Activated gamma-delta T cell treated with anti-CD3 and anti-CD28 coated beads, Interleukin-2, amount 50 U/mL, for 16 hours (primary cell): Measurements from ENCODE around the gene FXYD1.

Experiments
- DNase-seq: peaks from one replicate; pipeline ENCODE4 v3.0.0-alpha.2; 2020; ENCODE audit warnings: low read depth

Gene FXYD1

DNA sequence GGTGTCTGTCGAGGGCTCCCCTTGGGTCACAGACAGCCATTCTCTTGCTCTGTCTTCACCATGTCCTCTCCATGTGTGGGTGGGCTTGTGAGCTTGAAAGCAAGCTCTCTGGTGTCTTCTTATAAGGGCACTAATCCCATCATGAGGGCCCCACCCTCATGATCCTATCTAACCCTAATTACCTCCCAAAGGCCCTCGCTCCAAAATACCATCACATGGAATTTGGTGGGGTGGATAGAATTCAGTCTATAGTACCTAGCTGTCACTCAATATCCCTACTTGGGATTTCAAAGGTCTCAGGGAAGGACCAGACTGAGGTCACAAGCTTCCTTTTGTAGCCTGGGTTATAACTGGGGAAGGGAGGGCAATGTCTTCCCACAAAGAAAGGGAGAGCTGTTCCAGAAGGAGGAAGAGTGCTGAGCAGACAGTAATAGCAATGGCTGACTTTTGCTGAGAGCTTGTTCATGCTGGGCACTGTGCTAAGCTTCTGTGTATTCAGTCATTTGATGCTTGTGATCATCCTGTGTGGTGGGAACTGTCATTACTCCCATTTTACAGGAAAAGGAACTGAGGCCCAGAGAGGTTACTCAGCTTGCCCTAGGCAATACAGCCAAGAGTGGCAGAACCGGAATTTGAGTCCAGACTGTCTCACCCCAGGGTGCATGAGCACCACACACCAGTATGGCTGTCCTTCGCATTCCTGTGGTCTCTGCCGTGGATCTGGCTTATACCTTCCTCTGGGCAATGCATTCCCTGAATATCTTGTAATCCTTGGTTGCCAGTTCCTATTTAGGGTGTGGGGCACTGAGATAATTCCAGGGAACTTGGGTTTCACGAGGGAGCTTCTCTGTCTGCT lies 24.1 kb downstream of the FXYD1 start:
- no peak for DNase-seq

DNA sequence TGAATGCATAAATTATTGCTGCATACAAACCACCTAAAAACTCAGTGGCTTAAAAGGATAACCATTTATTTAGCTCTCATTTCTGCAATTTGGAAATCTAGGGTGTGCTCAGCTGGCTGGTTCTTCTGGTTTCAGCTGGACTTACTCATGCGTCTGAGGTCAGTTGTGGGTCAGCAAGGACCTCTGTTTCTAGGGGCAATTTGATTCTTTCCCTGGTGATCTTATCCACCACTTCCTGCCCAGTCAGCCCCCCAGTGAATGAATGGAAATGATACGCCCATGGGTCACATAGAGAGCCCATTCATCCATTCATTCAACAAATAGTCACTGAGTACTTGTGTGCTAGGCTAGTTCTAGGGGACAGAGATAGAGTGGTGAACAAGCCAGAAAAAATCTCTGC lies 25.8 kb downstream of the FXYD1 start:
- no peak for DNase-seq

DNA sequence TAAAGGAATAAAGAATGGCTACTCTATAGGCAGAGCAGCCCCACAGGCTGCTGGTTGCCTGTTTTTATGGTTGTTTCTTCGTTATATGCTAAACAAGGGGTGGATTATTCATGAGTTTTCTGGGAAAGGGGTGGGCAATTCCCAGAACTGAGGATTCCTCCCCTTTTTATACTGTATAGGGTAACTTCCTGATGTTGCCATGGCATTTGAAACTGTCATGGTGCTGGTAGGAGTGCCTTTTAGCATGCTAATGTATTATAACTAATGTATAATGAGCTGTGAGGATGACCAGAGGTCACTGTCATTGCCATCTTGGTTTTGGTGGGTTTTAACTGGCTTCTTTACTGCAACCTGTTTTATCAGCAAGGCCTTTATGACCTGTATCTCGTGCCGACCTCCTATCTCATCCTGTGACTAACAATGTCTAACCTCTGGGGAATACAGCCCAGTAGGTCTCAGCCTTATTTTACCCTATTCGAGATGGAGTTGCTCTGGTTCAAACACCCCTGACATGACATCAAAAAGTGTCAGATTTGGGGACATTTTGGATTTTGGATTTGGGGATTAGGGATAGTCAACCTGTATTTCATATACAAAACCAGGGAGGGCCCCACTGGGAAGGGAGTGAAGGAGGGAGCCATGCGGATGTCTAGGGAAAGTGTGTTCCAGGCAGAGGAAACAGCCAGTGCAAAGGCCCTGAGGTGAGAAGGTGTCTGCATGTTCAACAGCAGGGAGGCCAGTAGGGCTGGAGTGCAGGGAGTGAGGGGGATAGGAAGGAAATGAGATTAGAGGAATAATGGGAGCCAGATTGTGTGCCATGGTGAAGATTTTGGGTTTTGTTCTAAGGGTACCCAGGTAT lies 26.8 kb downstream of the FXYD1 start:
- no peak for DNase-seq

DNA sequence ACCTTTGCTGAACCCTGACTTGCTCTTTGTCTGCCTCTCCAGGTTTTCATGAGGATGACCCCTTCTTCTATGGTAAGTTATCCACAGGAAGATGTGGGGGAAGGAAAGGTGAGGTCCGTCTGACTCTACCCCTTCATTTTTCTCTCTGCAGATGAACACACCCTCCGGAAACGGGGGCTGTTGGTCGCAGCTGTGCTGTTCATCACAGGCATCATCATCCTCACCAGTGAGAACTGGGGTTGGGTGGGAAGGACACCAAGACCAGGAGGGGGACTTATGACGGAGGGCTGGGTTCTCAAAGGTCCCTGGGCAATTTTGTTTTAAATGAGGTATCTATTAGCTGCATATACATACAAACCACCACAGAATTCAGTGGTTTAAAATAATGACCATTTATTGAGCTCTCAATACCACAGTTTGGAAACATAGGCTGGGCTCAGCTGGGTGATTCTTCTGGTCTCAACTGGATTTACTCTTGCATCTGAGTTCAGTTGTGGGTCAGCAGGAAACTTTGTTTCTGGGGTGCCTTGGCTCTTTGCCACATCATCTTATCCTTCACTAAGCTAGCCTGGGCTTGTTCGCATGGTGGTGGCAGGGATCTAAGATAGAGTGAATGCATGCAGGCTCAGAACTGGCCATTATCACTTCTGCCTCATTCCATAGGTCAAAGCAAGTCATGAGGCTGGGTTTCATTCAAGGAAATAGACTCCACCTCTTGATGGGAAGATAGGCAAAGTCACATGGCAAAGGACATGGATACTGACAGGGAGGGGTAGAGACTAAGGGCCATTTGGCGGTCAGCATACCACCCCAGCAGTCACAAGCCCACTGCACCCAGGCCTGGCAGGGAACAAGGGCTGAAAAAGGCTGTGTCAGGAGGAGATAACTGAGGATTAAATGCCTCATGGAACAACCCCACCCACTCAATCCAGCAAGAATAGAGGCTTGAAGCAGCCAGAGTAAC lies 27.8 kb downstream of the FXYD1 start:
- DNase-seq = no peak

DNA sequence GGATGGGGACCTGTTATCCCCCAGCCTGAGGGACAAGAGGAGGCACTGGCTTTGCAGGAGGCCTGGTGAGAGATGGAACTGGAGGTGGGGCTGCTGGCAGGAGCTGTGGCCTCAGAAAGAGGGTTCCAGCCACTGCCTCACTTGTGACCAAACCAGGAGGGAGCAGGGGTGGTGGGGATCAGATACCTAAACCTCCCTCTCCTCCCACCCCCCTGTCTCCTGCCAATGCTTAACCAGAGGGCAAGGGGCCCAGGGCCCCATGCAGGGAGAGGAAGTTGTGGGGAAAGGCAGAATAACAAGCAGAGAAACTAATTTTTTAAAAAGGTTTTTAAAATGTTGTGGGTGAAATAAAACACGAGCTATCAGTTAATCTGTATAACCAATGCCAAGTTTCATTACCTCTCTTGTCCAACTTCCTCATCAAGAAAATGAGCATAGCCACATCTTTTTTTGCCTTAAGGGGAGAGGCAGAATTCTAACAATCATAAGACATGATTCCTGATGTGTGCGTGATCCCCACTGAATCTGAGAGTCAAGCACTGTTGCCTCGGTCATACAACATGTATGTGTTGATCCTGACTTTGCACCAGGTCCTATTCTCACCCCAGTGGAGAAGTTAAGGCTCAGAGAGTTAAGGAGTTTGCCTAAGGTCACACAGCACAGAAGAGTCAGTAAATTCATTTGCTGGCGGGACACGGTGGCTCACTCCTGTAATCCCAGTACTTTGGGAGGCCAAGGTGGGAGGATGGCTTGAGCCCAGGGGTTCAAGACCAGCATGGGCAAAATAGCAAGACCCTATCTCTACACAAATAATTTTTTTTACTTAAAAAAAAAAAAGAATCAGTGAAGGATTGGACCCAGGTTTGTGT lies 28.9 kb downstream of the FXYD1 start:
- DNase-seq = no peak

DNA sequence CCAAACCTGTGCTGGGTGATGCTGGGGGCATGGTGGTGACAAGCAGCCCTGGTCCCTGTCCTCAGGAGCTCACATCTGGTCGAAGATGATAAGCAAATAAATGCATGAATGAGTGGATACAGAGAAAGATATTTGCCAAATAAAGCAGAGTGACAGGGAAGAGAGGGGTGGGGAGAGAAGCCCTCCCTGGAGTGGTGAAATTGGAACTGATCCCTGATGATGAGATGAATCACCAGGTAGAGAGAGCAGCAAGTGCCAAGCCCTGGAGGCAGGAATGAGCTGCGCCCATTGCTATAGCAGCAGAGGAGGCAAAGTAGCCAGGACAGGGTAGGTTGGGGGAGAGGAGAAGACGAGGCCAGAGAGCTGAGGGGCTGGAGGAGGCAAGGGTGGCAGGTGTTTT lies 29.6 kb downstream of the FXYD1 start:
- no peak for DNase-seq

DNA sequence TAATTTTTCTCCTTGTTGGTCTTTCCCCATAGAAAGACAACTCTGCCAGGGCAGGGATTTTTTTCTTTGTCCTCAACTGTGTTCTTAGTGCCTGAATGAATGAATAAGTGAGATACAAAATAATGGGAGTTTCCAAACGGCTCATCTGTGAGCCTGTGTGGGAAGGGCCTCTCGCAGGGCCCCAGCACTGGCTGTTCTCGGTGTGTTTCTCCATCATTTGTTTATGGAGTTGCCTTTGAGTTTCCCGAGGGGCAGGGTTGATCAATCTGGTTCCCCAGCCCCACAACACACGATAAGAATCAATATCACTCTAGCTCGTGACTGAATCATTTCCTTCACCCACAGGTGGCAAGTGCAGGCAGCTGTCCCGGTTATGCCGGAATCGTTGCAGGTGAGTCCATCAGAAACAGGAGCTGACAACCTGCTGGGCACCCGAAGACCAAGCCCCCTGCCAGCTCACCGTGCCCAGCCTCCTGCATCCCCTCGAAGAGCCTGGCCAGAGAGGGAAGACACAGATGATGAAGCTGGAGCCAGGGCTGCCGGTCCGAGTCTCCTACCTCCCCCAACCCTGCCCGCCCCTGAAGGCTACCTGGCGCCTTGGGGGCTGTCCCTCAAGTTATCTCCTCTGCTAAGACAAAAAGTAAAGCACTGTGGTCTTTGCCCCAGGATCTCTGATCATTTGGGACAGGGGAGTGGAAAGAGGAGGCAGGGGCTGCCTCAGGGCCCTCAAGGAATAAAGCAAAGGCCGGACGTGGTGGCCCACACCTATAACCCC lies 30.8 kb downstream of the FXYD1 start:
- no peak for DNase-seq

DNA sequence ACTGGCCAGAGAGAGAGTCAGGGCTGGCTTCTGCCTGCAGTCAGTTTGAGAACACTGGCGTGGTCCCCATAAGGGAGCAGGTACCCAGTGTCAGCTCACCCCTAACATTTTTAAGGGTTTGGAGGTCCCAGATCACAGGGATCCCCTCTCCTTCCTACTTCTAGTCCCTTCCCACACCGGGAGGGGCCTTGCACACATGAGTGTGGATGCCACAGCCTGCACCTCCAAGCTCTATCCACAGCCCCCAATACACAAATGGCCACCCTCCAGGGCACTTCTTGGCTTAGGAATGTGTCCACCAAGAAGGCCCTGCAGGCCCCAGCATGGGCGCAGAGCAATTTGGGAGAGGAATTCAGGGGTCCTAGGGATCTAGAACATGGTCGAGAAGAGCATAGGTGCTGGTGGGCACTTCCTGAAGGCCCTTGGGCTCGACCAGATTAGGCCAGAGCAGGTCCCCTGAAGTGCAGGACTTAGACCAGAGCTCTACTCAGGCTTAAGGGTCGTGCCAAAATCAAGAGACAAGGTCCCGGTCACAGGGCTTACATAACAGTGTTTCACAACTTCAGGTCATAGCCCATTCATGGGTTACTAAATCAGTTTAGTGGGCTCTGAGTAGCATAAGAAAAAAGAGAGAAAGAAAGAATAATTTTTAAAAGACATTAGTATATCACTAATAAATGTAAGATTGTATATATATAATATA lies 31.9 kb downstream of the FXYD1 start:
- no peak for DNase-seq

DNA sequence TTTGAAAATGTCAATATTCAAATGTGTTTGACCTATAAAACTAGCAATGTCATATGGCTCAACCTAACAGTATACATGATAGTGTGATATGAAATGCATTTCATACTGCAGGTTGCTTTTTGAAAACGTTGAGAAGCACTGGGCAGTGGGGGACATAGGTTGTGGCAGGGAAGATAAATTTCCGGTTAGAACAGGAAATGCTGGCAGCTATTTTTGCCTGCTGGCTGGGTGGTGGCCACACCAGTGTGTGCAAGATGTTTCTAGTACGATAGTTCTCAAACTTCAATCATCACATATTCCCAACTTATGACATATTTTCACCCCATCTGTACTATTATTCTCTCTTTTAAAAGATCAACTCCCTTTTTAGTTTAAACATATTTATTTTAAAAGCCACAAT lies 33.1 kb downstream of the FXYD1 start:
- DNase-seq = no peak

DNA sequence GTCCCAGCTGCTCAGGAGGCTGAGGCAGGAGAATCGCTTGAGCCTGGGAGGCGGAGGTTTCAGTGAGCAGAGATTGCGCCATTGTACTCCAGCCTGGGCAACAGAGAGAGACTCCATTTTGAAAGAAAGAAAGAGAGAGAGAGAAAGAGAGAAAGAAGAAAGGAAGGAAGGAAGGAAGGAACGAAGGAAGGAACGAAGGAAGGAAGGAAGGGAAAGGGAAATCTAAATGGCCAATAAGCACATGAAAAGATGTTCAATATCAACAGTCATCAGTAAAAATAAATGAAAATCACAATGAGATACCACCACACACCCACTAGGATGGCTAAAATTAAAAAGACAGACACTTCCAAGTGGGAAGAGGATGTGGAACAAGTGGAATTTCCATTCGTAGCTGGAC lies 35.6 kb downstream of the FXYD1 start:
- no peak for DNase-seq

DNA sequence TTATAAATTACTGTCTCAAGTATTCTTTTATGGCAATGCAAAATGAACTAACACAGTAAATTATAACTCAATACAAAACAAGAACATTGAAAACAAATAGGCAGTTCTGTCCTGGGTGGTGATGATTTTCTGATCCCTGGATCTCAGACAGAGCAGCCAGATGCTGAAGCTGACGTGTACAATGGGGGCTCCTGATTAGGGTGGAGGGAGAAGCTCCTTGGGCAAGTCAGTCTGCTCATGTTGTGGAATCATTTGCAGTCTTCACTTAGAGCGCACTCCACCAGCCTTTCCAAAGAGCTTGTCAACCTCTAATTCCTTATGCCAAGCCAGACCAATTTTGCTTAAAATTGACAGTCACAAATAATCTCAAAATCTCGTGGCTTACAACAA lies 37.6 kb downstream of the FXYD1 start:
- no peak for DNase-seq

DNA sequence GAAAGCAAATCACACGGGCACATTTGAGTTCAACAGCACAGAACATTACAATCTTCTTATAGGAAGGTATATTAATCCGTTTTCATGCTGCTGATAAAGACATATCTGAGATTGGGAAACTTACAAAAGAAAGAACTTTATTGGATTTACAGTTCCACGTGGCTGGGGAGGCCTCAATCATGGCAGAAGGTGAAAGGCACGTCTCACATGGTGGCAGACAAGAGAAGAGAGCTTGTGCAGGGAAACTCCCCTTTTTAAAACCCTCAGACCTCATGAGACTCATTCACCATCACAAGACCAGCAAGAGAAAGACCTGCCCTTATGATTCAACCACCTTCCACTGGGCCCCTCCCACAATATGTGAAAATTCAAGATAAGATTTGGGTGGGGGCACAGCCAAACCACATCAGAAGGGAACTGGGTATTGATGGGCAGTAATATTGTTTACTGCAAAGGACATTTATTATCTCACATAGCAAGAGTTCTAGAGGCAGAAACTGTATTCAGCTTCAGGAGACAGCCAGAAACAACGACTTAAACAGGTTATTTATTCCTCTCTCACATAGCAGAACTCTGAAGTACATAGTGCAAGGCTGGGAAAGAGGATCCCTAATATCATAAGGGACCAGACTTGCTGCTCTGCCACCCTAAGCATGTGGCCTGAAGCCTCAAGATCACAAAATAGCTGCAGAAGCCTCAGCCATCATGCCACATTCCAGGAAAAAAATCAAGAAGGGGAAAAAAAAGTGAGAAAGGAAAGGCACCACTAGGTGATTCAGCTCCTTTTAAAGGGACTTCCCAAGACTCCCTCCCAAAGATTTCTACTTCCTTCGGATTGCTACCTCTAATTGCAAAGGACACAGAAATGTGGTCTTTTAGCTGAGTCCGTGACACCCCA lies 39.0 kb downstream of the FXYD1 start:
- DNase-seq = no peak

DNA sequence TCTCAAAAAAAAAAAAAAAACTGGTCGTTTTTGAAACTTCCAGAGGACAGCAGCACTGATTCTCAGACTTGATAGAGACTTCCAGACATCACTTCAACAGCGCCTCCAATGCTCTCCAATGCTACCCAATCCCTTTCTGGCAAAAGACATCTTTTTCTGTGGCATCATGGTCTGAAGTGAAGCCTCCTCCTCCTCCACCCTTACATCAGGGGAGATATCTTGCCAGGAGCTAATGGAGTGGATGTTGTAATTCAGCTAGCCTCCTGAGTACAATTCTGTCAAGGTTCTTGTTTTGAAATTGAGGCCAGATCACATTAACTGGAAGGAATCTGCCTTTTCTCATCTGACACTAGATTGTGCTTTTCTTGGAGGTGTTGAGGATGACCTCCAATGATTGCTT lies 40.1 kb downstream of the FXYD1 start:
- DNase-seq = no peak

DNA sequence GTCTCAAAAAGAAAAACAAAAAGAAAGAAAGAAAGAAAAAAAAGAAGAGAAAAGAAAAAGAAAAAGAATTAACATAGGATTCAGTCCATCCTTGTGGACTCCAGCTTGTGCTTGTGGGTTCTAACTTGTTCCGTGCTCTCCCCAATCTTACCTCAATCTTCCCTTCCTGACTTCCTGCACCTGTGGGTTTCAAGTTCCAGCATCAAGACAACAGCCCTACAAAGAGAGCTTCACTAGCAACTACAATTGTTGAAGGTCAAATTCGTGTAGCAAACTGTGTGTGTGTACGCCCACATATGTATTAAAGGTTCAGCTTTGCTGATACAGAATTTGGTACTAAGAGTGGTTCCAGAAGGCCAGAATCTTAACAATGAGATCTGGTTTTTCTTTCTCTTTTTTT lies 41.2 kb downstream of the FXYD1 start:
- DNase-seq = no peak

DNA sequence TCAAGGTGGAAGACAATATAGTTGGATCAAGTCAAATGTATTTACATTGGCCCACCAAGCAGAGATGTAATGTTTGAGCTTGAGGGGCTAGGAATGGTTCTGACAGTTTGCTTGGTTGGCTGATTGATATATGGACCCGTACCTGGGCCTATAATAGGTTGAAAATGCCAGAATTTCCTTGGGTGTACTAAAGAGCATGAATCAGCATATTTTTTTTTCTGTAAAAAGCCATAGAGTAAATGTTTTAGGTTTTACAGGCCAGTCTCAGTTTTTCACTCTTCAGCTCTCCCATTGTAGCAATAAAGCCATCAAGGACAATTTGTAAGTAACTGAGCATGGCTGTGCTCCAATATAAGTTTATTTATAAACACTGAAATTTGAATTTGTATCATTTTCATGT lies 42.8 kb downstream of the FXYD1 start:
- DNase-seq = no peak

DNA sequence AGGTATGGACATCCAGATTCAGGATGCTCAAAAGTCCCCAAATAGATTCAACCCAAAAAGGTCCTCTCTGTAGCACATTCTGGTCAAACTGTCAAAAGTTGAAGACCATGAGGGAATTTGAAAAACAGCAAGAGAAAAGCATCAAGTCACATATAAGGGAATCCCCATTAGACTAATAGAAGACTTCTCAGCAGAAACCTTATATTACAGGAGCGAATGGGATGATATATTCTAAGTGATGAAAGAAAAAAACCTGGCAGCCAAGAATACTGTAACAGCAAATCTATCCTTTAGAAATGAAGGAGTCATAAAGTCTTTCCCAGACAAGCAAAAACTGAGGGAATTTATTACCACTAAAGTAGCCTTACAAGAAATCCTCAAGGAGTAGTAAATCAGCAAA lies 45.6 kb downstream of the FXYD1 start:
- no peak for DNase-seq

DNA sequence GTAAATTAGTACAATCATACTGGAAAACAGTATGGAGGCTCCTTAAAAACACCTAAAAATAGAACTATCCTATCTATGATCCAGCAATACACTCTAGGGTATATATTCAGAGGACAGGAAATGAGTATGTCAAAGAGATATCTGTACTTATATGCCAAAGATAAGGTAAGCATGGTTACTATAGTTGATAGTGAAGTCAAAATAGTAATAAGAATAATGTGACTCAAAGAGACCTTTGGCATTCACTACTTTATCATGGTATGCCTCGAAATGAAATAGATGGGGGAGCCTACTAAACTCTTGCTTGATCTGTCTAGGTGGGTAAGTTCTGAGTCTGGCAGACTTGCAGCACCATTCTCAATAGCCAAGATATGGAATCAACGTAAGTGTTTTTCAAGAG lies 46.3 kb downstream of the FXYD1 start:
- no peak for DNase-seq
